PC-3 (cell line): ENCODE results near the gene ARHGEF28. TPM values are rescaled to one million over a fixed set of nuclear protein-coding genes. Genes with fewer than 3 reads are reported as not detected.

Experiments used
- ATAC-seq: fragments of 200-7000 bp; cut with Tn5 transposase; 2 replicates; pipeline ENCODE4 v1.9.1; 2020; ENCODE audit warnings: mild to moderate bottlenecking, moderate library complexity
- BruUV-seq: library from RNA; stranded (reverse); fragments of 400-500 nt; replicated peaks from 2 replicates; lab custom pipeline; 2021; lab: Mats Ljungman, UMichigan
- CTCF ChIA-PET: fragments of 300-600 bp; sonication (Branson Sonifier 250); formaldehyde crosslinking; loops from one replicate; lab custom pipeline; 2022; ENCODE audit warnings: antibody characterized with exemption; lab: Charles Lee
- POLR2A ChIA-PET: fragments of 300-600 bp; sonication (Branson Sonifier 250); formaldehyde crosslinking; loops from one replicate; lab custom pipeline; 2022; ENCODE audit warnings: antibody characterized with exemption; ENCODE audit not compliant: unreplicated experiment; lab: Charles Lee
- DNase-seq: peaks from one replicate; pipeline ENCODE4 v3.0.0-alpha.2; 2015
- H2AFZ ChIP-seq: fragments of 300-600 bp; sonication (generic); 2 replicates; pipeline ENCODE4 v1.6.0; 2016; ENCODE audit warnings: antibody characterized with exemption, low read length
- H3F3A ChIP-seq: fragments of 300-600 bp; sonication (generic); one replicate; pipeline ENCODE4 v1.6.0; 2017; ENCODE audit warnings: antibody characterized with exemption, low read length, control low read depth, mild to moderate bottlenecking; ENCODE audit not compliant: unreplicated experiment
- H3K27ac ChIP-seq: fragments of 300-600 bp; sonication (generic); 2 replicates; pipeline ENCODE4 v1.5.1; 2016; ENCODE audit warnings: mild to moderate bottlenecking, low read length
- H3K27me3 ChIP-seq: fragments of 300-600 bp; sonication (generic); 2 replicates; pipeline ENCODE4 v1.6.1; 2016; ENCODE audit warnings: low read length, mixed read lengths
- H3K36me3 ChIP-seq: fragments of 300-600 bp; sonication (generic); 2 replicates; pipeline ENCODE4 v1.6.1; 2016; ENCODE audit warnings: low read depth, mixed run types, low read length, mixed read lengths
- H3K4me1 ChIP-seq: fragments of 300-600 bp; sonication (generic); 2 replicates; pipeline ENCODE4 v1.5.1; 2016; ENCODE audit warnings: low read length; ENCODE audit not compliant: insufficient read depth
- H3K4me2 ChIP-seq: fragments of 300-600 bp; sonication (generic); 2 replicates; pipeline ENCODE4 v1.6.0; 2016; ENCODE audit warnings: low read length
- H3K4me3 ChIP-seq: fragments of 300-600 bp; sonication (generic); 2 replicates; pipeline ENCODE4 v1.5.1; 2016; ENCODE audit warnings: mild to moderate bottlenecking, low read length, mixed read lengths
- H3K79me2 ChIP-seq: fragments of 300-600 bp; sonication (generic); 2 replicates; pipeline ENCODE4 v1.6.1; 2017; ENCODE audit warnings: low read length, mixed read lengths
- H3K9ac ChIP-seq: fragments of 300-600 bp; sonication (generic); 2 replicates; pipeline ENCODE4 v1.6.0; 2016; ENCODE audit warnings: mild to moderate bottlenecking, low read length
- H3K9me2 ChIP-seq: fragments of 300-600 bp; sonication (generic); replicated peaks from 2 replicates; pipeline ENCODE4 v1.6.1; 2016; ENCODE audit warnings: mixed run types, low read length, mixed read lengths
- H3K9me3 ChIP-seq: fragments of 300-600 bp; sonication (generic); 2 replicates; pipeline ENCODE4 v1.6.1; 2016; ENCODE audit warnings: low read length, mixed read lengths
- H4K20me1 ChIP-seq: fragments of 300-600 bp; sonication (generic); 2 replicates; pipeline ENCODE4 v1.6.1; 2016; ENCODE audit warnings: low read length, mixed read lengths
- EZH2 ChIP-seq: fragments of 300-600 bp; sonication (generic); IDR thresholded peaks from one replicate; pipeline ENCODE4 v1.6.1; 2017; ENCODE audit warnings: antibody characterized with exemption, mild to moderate bottlenecking, low read length; ENCODE audit not compliant: unreplicated experiment
- EZH2phosphoT487 ChIP-seq: fragments of 300-600 bp; sonication (generic); IDR thresholded peaks from 2 replicates; pipeline ENCODE4 v1.6.1; 2018; ENCODE audit warnings: mild to moderate bottlenecking, antibody characterized with exemption, low read length, borderline replicate concordance
- intact Hi-C: fragments of 100-400 bp; cut with micrococcal nuclease; formaldehyde crosslinking; loops from 2 replicates; pipeline ENCODE4 v1.9.0; 2023
- total RNA-seq: library from RNA; depleted of rRNA; stranded (reverse); fragments of >200 nt; gene quantifications from 2 replicates; pipeline ENCODE4 v1.2.3, GENCODE V29; 2014
- TF ChIP-seq, protein P1 (sequence below): fragments of 300-600 bp; sonication (generic); conservative IDR thresholded peaks from 2 replicates; pipeline ENCODE4 v1.5.1; 2017; ENCODE audit warnings: antibody characterized with exemption, low read depth, mild to moderate bottlenecking, low read length

The ARHGEF28 gene
- total RNA-seq, 1 experiment from 2014 or later: 24.2 TPM

DNA sequence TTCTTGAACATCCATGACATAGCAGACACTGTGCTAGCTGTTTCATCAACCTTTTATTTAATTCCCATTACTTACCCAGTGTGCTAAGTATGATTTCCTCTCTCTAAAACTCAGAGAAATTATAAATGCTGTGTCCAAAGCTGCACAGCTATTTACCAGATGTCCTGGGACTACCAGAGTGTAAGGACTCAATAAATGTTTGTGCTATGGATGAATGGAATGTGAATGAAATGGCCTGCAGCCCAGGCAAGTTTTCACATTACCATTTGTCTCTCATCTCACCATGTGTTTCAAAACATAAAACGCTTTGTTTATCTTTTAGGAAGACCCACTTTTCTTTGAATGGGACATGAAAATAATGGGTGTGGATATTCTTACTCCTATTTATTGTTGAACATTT lies 96.2 kb downstream of the ARHGEF28 start:
- no peak overlapping the region for H3K4me2 ChIP-seq
- H3K4me3 ChIP-seq: no peak overlapping the region
- BruUV-seq: no TSS peak
- DNase-seq (no peak), ATAC-seq (no peak)
- CTCF ChIA-PET: no interaction called here
- H3K4me1 ChIP-seq: no peaks in the 10 kb centered on the region
- POLR2A ChIA-PET: no interaction called here
- no peaks in the 10 kb centered on the region for H3K9me3 ChIP-seq
- H3F3A ChIP-seq: no peaks in the 10 kb centered on the region
- intact Hi-C loops: loop anchor here (10.0 kb wide), 1 partner anchor 53 kb away; no protein-coding TSS in a partner anchor
- no peaks in the 10 kb centered on the region for H3K9me2 ChIP-seq
- TF ChIP-seq EZH2 (no peak), EZH2phosphoT487 (no peak)
- TF ChIP-seq, protein P1, sequence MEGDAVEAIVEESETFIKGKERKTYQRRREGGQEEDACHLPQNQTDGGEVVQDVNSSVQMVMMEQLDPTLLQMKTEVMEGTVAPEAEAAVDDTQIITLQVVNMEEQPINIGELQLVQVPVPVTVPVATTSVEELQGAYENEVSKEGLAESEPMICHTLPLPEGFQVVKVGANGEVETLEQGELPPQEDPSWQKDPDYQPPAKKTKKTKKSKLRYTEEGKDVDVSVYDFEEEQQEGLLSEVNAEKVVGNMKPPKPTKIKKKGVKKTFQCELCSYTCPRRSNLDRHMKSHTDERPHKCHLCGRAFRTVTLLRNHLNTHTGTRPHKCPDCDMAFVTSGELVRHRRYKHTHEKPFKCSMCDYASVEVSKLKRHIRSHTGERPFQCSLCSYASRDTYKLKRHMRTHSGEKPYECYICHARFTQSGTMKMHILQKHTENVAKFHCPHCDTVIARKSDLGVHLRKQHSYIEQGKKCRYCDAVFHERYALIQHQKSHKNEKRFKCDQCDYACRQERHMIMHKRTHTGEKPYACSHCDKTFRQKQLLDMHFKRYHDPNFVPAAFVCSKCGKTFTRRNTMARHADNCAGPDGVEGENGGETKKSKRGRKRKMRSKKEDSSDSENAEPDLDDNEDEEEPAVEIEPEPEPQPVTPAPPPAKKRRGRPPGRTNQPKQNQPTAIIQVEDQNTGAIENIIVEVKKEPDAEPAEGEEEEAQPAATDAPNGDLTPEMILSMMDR: no peak
- no peak overlapping the region for H3K9ac ChIP-seq
- no peak overlapping the region for H3K27ac ChIP-seq
- no peaks in the 10 kb centered on the region; the same call in 1 of the 2 replicates for H3K36me3 ChIP-seq
- no peaks in the 10 kb centered on the region for H3K27me3 ChIP-seq
- H2AFZ ChIP-seq: no peak overlapping the region
- H4K20me1 ChIP-seq: no peaks in the 10 kb centered on the region
- no peaks in the 10 kb centered on the region for H3K79me2 ChIP-seq

DNA sequence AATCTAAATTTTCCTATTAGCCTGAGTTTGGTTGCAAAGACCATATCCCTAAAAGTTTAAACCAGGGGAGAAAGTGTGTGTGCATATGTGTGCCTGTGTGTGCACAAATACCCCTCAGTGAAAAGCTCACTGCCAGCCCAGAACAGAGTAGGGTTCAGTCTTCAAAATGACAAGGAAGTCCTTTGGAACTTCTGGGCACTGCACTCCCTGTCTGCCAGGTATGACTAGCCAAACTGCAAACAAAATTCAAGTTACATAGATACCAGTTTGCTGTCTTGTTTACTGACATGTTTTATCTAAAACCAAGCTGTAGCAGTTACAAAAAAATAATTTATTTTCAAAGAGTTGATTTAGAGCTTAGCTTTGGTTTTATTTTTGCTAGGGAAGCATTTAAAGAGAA lies 100.1 kb downstream of the ARHGEF28 start:
- ChIA-PET POLR2A (no interaction called here), CTCF (no interaction called here)
- intact Hi-C loops: loop anchor here (10.0 kb wide), 1 partner anchor 49 kb away; no protein-coding TSS in a partner anchor
- H3K27ac ChIP-seq: no peak overlapping the region
- H3K27me3 ChIP-seq: no peaks in the 10 kb centered on the region
- no peak overlapping the region for H3K4me2 ChIP-seq
- no peaks in the 10 kb centered on the region for H3K9me2 ChIP-seq
- H3K9me3 ChIP-seq: no peaks in the 10 kb centered on the region
- BruUV-seq: no TSS peak
- peaks cover 12% of the 10 kb centered on the region; the same call in 1 of the 2 replicates for H3K4me1 ChIP-seq
- no peak overlapping the region for H3K4me3 ChIP-seq
- no peak overlapping the region for H3K9ac ChIP-seq
- H2AFZ ChIP-seq: no peak overlapping the region
- no peaks in the 10 kb centered on the region for H3F3A ChIP-seq
- no peaks in the 10 kb centered on the region for H3K79me2 ChIP-seq
- TF ChIP-seq EZH2 (no peak), EZH2phosphoT487 (no peak)
- TF ChIP-seq, protein P1: no peak
- DNase-seq: no peak
- no peaks in the 10 kb centered on the region for H4K20me1 ChIP-seq
- ATAC-seq: no peak
- H3K36me3 ChIP-seq: no peaks in the 10 kb centered on the region

DNA sequence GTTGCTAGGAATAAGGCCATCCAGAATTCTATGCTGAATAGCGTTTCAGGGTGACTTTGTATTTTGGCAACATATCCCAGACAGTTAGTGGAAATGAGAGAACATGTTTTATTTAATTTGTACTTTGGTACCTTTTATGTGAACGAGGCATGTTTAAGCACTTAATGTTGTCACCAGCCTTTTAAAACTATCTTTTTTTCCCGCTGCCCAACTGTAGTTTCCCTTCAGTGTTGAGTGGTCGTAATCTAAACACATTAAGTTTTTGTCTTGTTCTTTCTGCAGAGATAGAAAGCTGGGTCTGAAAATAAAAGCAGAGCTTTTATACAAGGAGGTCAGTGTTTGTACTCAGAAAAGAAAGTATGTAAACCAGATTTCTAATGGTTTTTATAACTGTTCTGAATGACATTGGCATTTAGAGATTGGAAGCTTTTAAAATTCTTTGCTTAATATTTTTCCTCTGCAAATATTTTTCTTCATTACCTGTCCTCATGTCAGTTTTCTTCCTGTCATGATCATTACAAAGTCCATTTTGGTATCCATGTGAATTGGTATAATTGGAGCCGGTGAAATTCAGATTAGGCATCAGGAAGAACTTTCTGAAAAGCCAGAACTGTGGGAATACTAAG lies 100.7 kb downstream of the ARHGEF28 start:
- H4K20me1 ChIP-seq: no peaks in the 10 kb centered on the region
- CTCF ChIA-PET: no interaction called here
- no peaks in the 10 kb centered on the region for H3K27me3 ChIP-seq
- H3K36me3 ChIP-seq: no peaks in the 10 kb centered on the region
- ATAC-seq (no peak), DNase-seq (no peak)
- TF ChIP-seq EZH2phosphoT487 (no peak), EZH2 (no peak)
- TF ChIP-seq, protein P1: no peak
- intact Hi-C loops: loop anchor here (10.0 kb wide), 1 partner anchor 48 kb away; no protein-coding TSS in a partner anchor
- H2AFZ ChIP-seq: no peak overlapping the region
- H3K4me2 ChIP-seq: no peak overlapping the region
- H3K9ac ChIP-seq: no peak overlapping the region
- H3K4me1 ChIP-seq: peaks cover 12% of the 10 kb centered on the region; the same call in 1 of the 2 replicates
- no peaks in the 10 kb centered on the region for H3K9me2 ChIP-seq
- H3K9me3 ChIP-seq: no peaks in the 10 kb centered on the region
- no peaks in the 10 kb centered on the region for H3F3A ChIP-seq
- H3K27ac ChIP-seq: no peak overlapping the region
- POLR2A ChIA-PET: no interaction called here
- BruUV-seq: no TSS peak
- H3K4me3 ChIP-seq: no peak overlapping the region
- H3K79me2 ChIP-seq: no peaks in the 10 kb centered on the region
